Measurements from ENCODE around the gene ZFR. TPM values are rescaled to one million over a fixed set of nuclear protein-coding genes. Genes with fewer than 3 reads are reported as not detected.

ZFR gene
- total RNA-seq, 1 donor from 2014 or later = 25.8 TPM

- H3K9me3 ChIP-seq = no peaks in the 10 kb centered on the region
- intact Hi-C loops (cut with DNase I) = no loop called here
- no peak for DNase-seq (ENCODE audit: low spot score in 2 of 2)
- no peaks in the 10 kb centered on the region for H3K27me3 ChIP-seq
- no peak overlapping the region for H3K4me3 ChIP-seq
- no peaks in the 10 kb centered on the region for H3K36me3 ChIP-seq
- H3K4me1 ChIP-seq = no peaks in the 10 kb centered on the region
- H3K27ac ChIP-seq = no peak overlapping the region
- no peak for TF ChIP-seq CTCF (IDR thresholded peaks at IDR 0.05)
Observed at GRCh38 chr5:32332361-32332760, 112.2 kb downstream of the ZFR start.

- Histone ChIP-seq H3K4me1 (no peaks in the 10 kb centered on the region), H3K27ac (no peak overlapping the region), H3K36me3 (no peaks in the 10 kb centered on the region), H3K4me3 (no peak overlapping the region), H3K9me3 (no peaks in the 10 kb centered on the region), H3K27me3 (no peaks in the 10 kb centered on the region)
- no peak for DNase-seq (ENCODE audit: low spot score in 2 of 2)
- TF ChIP-seq CTCF (IDR thresholded peaks at IDR 0.05) = no peak
- intact Hi-C loops (cut with DNase I) = no loop called here
Observed at GRCh38 chr5:32331935-32332274, 112.6 kb downstream of the ZFR start.

GRCh38 chr5:32331217-32331934, 113.2 kb downstream of the ZFR start:
- H3K36me3 ChIP-seq = no peaks in the 10 kb centered on the region

GRCh38 chr5:32330126-32330971, 114.2 kb downstream of the ZFR start:
- no peak overlapping the region for H3K4me3 ChIP-seq
- H3K27me3 ChIP-seq = no peaks in the 10 kb centered on the region
- DNase-seq (ENCODE audit: low spot score in 2 of 2) = no peak
- H3K36me3 ChIP-seq = no peaks in the 10 kb centered on the region
- H3K4me1 ChIP-seq = no peaks in the 10 kb centered on the region
- intact Hi-C loops (cut with DNase I) = no loop called here
- H3K27ac ChIP-seq = no peak overlapping the region
- TF ChIP-seq CTCF (IDR thresholded peaks at IDR 0.05) = no peak
- H3K9me3 ChIP-seq = no peaks in the 10 kb centered on the region

More at GRCh38 chr5:32331217-32331934, 113.2 kb downstream of the ZFR start:
- Histone ChIP-seq H3K27me3 (no peaks in the 10 kb centered on the region), H3K4me1 (no peaks in the 10 kb centered on the region), H3K4me3 (no peak overlapping the region), H3K27ac (no peak overlapping the region), H3K9me3 (no peaks in the 10 kb centered on the region)
- TF ChIP-seq CTCF (IDR thresholded peaks at IDR 0.05) = no peak
- intact Hi-C loops (cut with DNase I) = no loop called here
- no peak for DNase-seq (ENCODE audit: low spot score in 2 of 2)

GRCh38 chr5:32329395-32329834, 115.1 kb downstream of the ZFR start:
- Histone ChIP-seq H3K36me3 (no peaks in the 10 kb centered on the region), H3K4me3 (no peak overlapping the region), H3K27ac (no peak overlapping the region), H3K27me3 (no peaks in the 10 kb centered on the region), H3K9me3 (no peaks in the 10 kb centered on the region), H3K4me1 (no peaks in the 10 kb centered on the region)
- intact Hi-C loops (cut with DNase I) = loop anchor here (1.0 kb wide), 1 partner anchor 97 kb away; no protein-coding TSS in a partner anchor
- peak; percentile 47 to 64 (median 54) for TF ChIP-seq CTCF (IDR thresholded peaks at IDR 0.05)
- peak in 1 of 2 donors; percentile 68 for DNase-seq (ENCODE audit: low spot score in 2 of 2)
